Endodermal cell (in vitro differentiated cells): Measurements from ENCODE around the gene PTH2. TPM values are rescaled to one million over a fixed set of nuclear protein-coding genes. Genes with fewer than 3 reads are reported as not detected.
"Not testable (repeated sequence)": the region's sequence is repeated elsewhere in the genome, so short reads cannot be mapped to it uniquely, and the experiment has no call there.

Source experiments
- DNase-seq: peaks from one replicate; pipeline ENCODE4 v3.0.0-alpha.2; 2017
- H3K27ac ChIP-seq: 2 replicates; pipeline ENCODE4 v1.5.1; 2013; ENCODE audit warnings: mild to moderate bottlenecking, low read depth, low read length, moderate library complexity
- H3K27me3 ChIP-seq: 2 replicates; pipeline ENCODE4 v1.6.1; 2013; ENCODE audit warnings: mild to moderate bottlenecking, low read length, moderate library complexity; ENCODE audit not compliant: insufficient read depth, control insufficient read depth, poor library complexity, severe bottlenecking
- H3K36me3 ChIP-seq: 2 replicates; pipeline ENCODE4 v1.7.0; 2013; ENCODE audit warnings: mild to moderate bottlenecking, low read length, moderate library complexity; ENCODE audit not compliant: control insufficient read depth, insufficient read depth
- H3K4me1 ChIP-seq: one replicate; pipeline ENCODE4 v1.7.0; 2013; ENCODE audit warnings: low read length; ENCODE audit not compliant: control insufficient read depth, insufficient read depth
- H3K4me3 ChIP-seq: 2 replicates; pipeline ENCODE4 v1.5.1; 2013; ENCODE audit warnings: mild to moderate bottlenecking, low read length, moderate library complexity
- H3K9ac ChIP-seq: 2 replicates; pipeline ENCODE4 v1.6.1; 2013; ENCODE audit warnings: mild to moderate bottlenecking, low read length, moderate library complexity; ENCODE audit not compliant: poor library complexity, severe bottlenecking; ENCODE audit errors: extremely low read depth
- H3K9me3 ChIP-seq: 2 replicates; pipeline ENCODE4 v1.6.1; 2013; ENCODE audit warnings: mild to moderate bottlenecking, low read length, moderate library complexity; ENCODE audit not compliant: control insufficient read depth
- H3K27ac Mint-ChIP-seq: 2 replicates; pipeline ENCODE4 v1.8.0; 2020; ENCODE audit warnings: mixed read lengths
- H3K27me3 Mint-ChIP-seq: 2 replicates; pipeline ENCODE4 v1.8.0; 2021; ENCODE audit warnings: mild to moderate bottlenecking, mixed read lengths; ENCODE audit not compliant: insufficient read depth
- H3K36me3 Mint-ChIP-seq: 2 replicates; pipeline ENCODE4 v1.8.0; 2020; ENCODE audit warnings: low read depth, mixed read lengths
- H3K4me1 Mint-ChIP-seq: 2 replicates; pipeline ENCODE4 v1.8.0; 2020; ENCODE audit warnings: mixed read lengths
- H3K4me3 Mint-ChIP-seq: 2 replicates; pipeline ENCODE4 v1.8.0; 2020; ENCODE audit warnings: mild to moderate bottlenecking, moderate library complexity, mixed read lengths
- H3K9me3 Mint-ChIP-seq: 2 replicates; pipeline ENCODE4 v1.8.0; 2020; ENCODE audit warnings: mild to moderate bottlenecking, mixed read lengths
- WGBS, 2 experiments: methylation state at CpG; one replicate each; pipeline versions ENCODE4 v1.1.5 to v1.1.7; 2013; ENCODE audit warnings: missing lambda C conversion rate in 2 of 2, mixed read lengths in 1 of 2; ENCODE audit not compliant: insufficient coverage in 1 of 2, insufficient read length in 1 of 2; 5-methylcytosine and 5-hydroxymethylcytosine counted together
- total RNA-seq, 2 donors: library from RNA; stranded (reverse); fragmentation: NEBNext Ultra II Directional in 1 of 2; extraction: Animal tissue kit (Norgen Biotek cat#: 25700) in 1 of 2; gene quantifications; 2 replicates in 1 of 2; 3 replicates in 1 of 2; pipeline ENCODE4 v1.2.1, GENCODE V29; 2021
- TF ChIP-seq, protein P1 (sequence below): fragments of 200-600 bp; sonication (generic); conservative IDR thresholded peaks from 2 replicates; pipeline ENCODE4 v1.5.0; 2021; ENCODE audit warnings: antibody characterized with exemption, mild to moderate bottlenecking

Gene PTH2
- total RNA-seq, 2 donors from 2014 or later, result not detected

- Histone ChIP-seq H3K4me3 (no peak overlapping the region), H3K4me1 (no peaks in the 10 kb centered on the region), H3K9me3 (peaks cover 10% of the 10 kb centered on the region), H3K27me3 (no peaks in the 10 kb centered on the region), H3K36me3 (no peaks in the 10 kb centered on the region), H3K9ac (no peak overlapping the region), H3K27ac (no peak overlapping the region)
- WGBS, 2 experiments, result 89 to 92% methylated on average over 3 of the region's 3 CpGs
- Mint-ChIP-seq H3K4me1 (no peaks in the 10 kb centered on the region), H3K4me3 (no peak overlapping the region), H3K36me3 (no peaks in the 10 kb centered on the region), H3K9me3 (peaks cover 16% of the 10 kb centered on the region), H3K27ac (no peak overlapping the region), H3K27me3 (peaks cover 15% of the 10 kb centered on the region)
- TF ChIP-seq, protein P1, sequence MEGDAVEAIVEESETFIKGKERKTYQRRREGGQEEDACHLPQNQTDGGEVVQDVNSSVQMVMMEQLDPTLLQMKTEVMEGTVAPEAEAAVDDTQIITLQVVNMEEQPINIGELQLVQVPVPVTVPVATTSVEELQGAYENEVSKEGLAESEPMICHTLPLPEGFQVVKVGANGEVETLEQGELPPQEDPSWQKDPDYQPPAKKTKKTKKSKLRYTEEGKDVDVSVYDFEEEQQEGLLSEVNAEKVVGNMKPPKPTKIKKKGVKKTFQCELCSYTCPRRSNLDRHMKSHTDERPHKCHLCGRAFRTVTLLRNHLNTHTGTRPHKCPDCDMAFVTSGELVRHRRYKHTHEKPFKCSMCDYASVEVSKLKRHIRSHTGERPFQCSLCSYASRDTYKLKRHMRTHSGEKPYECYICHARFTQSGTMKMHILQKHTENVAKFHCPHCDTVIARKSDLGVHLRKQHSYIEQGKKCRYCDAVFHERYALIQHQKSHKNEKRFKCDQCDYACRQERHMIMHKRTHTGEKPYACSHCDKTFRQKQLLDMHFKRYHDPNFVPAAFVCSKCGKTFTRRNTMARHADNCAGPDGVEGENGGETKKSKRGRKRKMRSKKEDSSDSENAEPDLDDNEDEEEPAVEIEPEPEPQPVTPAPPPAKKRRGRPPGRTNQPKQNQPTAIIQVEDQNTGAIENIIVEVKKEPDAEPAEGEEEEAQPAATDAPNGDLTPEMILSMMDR, result no peak
- DNase-seq, result no peak
Observed at GRCh38 chr19:49378512-49378911, 44.7 kb downstream of the PTH2 start.

DNA sequence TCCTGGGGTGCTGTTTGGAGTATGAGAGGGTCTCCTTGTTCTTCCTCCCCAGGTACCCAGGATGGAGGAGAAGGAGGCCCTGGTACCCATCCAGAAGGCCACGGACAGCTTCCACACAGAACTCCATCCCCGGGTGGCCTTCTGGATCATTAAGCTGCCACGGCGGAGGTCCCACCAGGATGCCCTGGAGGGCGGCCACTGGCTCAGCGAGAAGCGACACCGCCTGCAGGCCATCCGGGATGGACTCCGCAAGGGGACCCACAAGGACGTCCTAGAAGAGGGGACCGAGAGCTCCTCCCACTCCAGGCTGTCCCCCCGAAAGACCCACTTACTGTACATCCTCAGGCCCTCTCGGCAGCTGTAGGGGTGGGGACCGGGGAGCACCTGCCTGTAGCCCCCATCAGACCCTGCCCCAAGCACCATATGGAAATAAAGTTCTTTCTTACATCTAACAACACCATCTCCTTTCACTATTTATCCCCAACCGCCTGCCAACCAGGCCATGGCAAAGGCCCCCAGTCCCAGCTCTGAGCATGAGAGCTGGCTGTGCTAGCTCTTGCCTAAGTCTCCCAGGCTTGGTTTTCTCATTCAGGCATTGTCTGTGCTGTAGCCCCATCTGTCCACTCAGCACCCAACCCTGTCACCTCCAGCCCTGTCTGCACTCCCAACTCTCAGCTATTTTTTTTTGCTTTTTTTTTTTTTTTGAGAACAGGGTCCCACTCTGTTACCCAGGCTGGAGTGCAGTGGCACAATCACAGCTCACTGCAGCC, 48.4 kb downstream of the PTH2 start:
- Mint-ChIP-seq H3K4me1 (no peaks in the 10 kb centered on the region), H3K27ac (no peak overlapping the region), H3K27me3 (peaks cover 27% of the 10 kb centered on the region), H3K36me3 (no peaks in the 10 kb centered on the region), H3K9me3 (peaks cover 7% of the 10 kb centered on the region), H3K4me3 (no peak overlapping the region)
- peaks cover 4% of the 10 kb centered on the region for H3K9me3 ChIP-seq
- H3K27me3 ChIP-seq, result no peaks in the 10 kb centered on the region
- H3K9ac ChIP-seq, result no peak overlapping the region
- H3K27ac ChIP-seq, result no peak overlapping the region
- no peaks in the 10 kb centered on the region for H3K4me1 ChIP-seq
- DNase-seq, result no peak
- TF ChIP-seq, protein P1, result no peak
- 91 to 92% methylated on average over 8 to 16 of the region's 16 CpGs for WGBS, 2 experiments
- no peaks in the 10 kb centered on the region for H3K36me3 ChIP-seq
- no peak overlapping the region for H3K4me3 ChIP-seq

DNA sequence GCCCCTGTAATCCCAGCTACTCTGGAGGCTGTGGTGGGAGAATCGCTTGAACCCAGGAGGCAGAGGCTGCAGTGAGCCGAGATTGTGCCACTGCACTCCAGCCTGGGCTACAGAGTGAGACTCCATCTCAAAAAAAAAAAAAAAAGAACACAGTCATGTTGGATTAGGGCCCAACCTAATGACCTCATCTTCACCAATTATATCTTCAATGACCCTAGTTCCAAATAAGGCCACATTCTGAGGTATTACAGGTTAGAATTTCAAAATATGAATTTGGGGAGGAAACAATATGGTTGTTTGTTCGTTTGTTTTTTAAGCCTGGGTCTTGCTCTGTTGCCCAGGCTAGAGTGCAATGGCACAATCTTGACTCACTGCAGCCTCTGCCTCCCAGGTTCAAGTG, 50.1 kb downstream of the PTH2 start:
- H3K36me3 ChIP-seq, H3K4me3 ChIP-seq, H3K36me3 Mint-ChIP-seq, H3K27ac ChIP-seq, H3K27ac Mint-ChIP-seq, H3K9ac ChIP-seq, H3K4me1 ChIP-seq, H3K4me1 Mint-ChIP-seq, H3K4me3 Mint-ChIP-seq, DNase-seq, H3K27me3 ChIP-seq: not testable (repeated sequence)
- peaks cover 30% of the 10 kb centered on the region for H3K27me3 Mint-ChIP-seq
- H3K9me3 Mint-ChIP-seq, result peaks cover 20% of the 10 kb centered on the region
- H3K9me3 ChIP-seq, result peaks cover 18% of the 10 kb centered on the region
- 71 to 92% methylated on average over 1 to 3 of the region's 3 CpGs for WGBS, 2 experiments

Other genes with a start within 250 kb of the PTH2 start
- 1 to 10 TPM; 3.3 to 3.4 TPM for gene SLC6A16, start 98.2 kb downstream of the PTH2 start, total RNA-seq
- gene CD37, start 88.0 kb downstream of the PTH2 start, total RNA-seq, result not detected
- gene TEAD2, start 61.0 kb downstream of the PTH2 start, total RNA-seq, result 100 to 1,000 TPM; 142 to 166 TPM
- 1 to 10 TPM; 1.8 to 2.1 TPM for gene DKKL1, start 59.6 kb downstream of the PTH2 start, total RNA-seq
- under 1 TPM in 1 of 2 donors, not detected in 1; 0.13 TPM for gene KASH5, start 35.2 kb downstream of the PTH2 start, total RNA-seq
- gene GFY, start 1.9 kb upstream of the PTH2 start, total RNA-seq, result under 1 TPM in 1 of 2 donors, not detected in 1; 0.18 TPM
- under 1 TPM; 0.22 to 0.33 TPM for gene SLC17A7, start 18.1 kb upstream of the PTH2 start, total RNA-seq
- gene PIH1D1, start 28.4 kb upstream of the PTH2 start, total RNA-seq, result 100 to 1,000 TPM; 128 to 133 TPM
- gene ALDH16A1, start 29.8 kb upstream of the PTH2 start, total RNA-seq, result 10 to 100 TPM; 52.8 to 57.1 TPM
- gene FLT3LG, start 50.8 kb upstream of the PTH2 start, total RNA-seq, result 1 to 10 TPM in 1 of 2 donors, under 1 TPM in 1; 0.75 to 2.3 TPM
- 1,000 to 10,000 TPM; 2,434 to 3,023 TPM for gene RPL13A, start 64.2 kb upstream of the PTH2 start, total RNA-seq
- 1,000 to 10,000 TPM; 1,814 to 2,035 TPM for gene RPS11, start 73.0 kb upstream of the PTH2 start, total RNA-seq
- gene FCGRT, start 89.2 kb upstream of the PTH2 start, total RNA-seq, result 10 to 100 TPM; 47.6 to 56.9 TPM
- 1 to 10 TPM; 4.9 to 9.0 TPM for gene RCN3, start 104.6 kb upstream of the PTH2 start, total RNA-seq
- gene NOSIP, start 157.1 kb upstream of the PTH2 start, total RNA-seq, result 10 to 100 TPM; 58.0 to 62.3 TPM
- gene PRRG2, start 157.9 kb upstream of the PTH2 start, total RNA-seq, result 1 to 10 TPM; 3.7 to 6.9 TPM
- gene PRR12, start 167.7 kb upstream of the PTH2 start, total RNA-seq, result 10 to 100 TPM; 67.6 to 69.6 TPM
- 1 to 10 TPM; 5.8 to 7.3 TPM for gene RRAS, start 216.7 kb upstream of the PTH2 start, total RNA-seq
- gene SCAF1, start 218.8 kb upstream of the PTH2 start, total RNA-seq, result 10 to 100 TPM; 84.8 to 94.5 TPM
- 100 to 1,000 TPM; 127 to 128 TPM for gene IRF3, start 242.4 kb upstream of the PTH2 start, total RNA-seq
- gene BCL2L12, start 242.5 kb upstream of the PTH2 start, total RNA-seq, result 100 to 1,000 TPM in 1 of 2 donors, 10 to 100 TPM in 1; 91.8 to 101 TPM